Breast epithelium (tissue), 3 donors: Measurements from ENCODE around the gene EIF2B2.

ENCODE experiments used
- POLR2A ChIP-seq: fragments of 450-650 bp; IDR thresholded peaks from one replicate; pipeline ENCODE4 v1.6.1; 2016; ENCODE audit warnings: antibody characterized with exemption, mild to moderate bottlenecking, moderate library complexity
- POLR2AphosphoS5 ChIP-seq, 3 donors: sonication (generic); formaldehyde crosslinking; IDR thresholded peaks; one replicate each; pipeline ENCODE4 v1.6.1; 2017; ENCODE audit warnings: antibody characterized with exemption in 3 of 3
- TF ChIP-seq, protein P1 (sequence below), 3 donors: fragments of 450-650 bp; IDR thresholded peaks; one replicate each; pipeline ENCODE4 v1.5.1; 2016 to 2017; ENCODE audit warnings: antibody characterized with exemption in 3 of 3, mild to moderate bottlenecking in 3 of 3, moderate library complexity in 3 of 3

DNA sequence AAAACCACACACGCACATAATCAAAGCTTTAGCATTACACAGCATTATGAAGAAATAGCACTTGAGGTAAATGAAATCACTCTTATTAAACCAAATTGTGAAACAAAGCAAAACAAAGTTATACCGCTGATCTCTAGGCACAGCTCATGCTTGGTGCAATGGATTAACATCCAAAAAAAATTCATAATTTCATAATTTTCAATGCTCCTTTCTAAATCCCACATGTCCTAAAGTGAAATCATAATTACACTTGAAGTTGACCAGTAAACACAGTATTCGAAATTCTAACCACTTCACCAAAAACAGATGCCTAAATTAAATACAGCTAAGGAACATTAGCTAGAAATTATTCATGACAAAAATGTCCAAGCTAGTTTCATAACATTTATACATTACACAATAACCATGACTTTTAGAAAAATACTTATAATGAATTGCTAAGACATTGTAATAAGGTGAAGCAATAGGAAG lies 47.0 kb downstream of the EIF2B2 start:
- TF ChIP-seq, protein P1, sequence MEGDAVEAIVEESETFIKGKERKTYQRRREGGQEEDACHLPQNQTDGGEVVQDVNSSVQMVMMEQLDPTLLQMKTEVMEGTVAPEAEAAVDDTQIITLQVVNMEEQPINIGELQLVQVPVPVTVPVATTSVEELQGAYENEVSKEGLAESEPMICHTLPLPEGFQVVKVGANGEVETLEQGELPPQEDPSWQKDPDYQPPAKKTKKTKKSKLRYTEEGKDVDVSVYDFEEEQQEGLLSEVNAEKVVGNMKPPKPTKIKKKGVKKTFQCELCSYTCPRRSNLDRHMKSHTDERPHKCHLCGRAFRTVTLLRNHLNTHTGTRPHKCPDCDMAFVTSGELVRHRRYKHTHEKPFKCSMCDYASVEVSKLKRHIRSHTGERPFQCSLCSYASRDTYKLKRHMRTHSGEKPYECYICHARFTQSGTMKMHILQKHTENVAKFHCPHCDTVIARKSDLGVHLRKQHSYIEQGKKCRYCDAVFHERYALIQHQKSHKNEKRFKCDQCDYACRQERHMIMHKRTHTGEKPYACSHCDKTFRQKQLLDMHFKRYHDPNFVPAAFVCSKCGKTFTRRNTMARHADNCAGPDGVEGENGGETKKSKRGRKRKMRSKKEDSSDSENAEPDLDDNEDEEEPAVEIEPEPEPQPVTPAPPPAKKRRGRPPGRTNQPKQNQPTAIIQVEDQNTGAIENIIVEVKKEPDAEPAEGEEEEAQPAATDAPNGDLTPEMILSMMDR (IDR thresholded peaks at IDR 0.05), result no peak
- no peak for TF ChIP-seq POLR2A
- TF ChIP-seq POLR2AphosphoS5 (IDR thresholded peaks at IDR 0.05), result no peak
